GM21529 (cell line): Measurements from ENCODE around the gene GFOD2.

Source experiments
- ATAC-seq: cut with Tn5 transposase; IDR thresholded peaks from one replicate; pipeline ENCODE4 v1.9.1; 2021; ENCODE audit not compliant: unreplicated experiment

Gene GFOD2

DNA sequence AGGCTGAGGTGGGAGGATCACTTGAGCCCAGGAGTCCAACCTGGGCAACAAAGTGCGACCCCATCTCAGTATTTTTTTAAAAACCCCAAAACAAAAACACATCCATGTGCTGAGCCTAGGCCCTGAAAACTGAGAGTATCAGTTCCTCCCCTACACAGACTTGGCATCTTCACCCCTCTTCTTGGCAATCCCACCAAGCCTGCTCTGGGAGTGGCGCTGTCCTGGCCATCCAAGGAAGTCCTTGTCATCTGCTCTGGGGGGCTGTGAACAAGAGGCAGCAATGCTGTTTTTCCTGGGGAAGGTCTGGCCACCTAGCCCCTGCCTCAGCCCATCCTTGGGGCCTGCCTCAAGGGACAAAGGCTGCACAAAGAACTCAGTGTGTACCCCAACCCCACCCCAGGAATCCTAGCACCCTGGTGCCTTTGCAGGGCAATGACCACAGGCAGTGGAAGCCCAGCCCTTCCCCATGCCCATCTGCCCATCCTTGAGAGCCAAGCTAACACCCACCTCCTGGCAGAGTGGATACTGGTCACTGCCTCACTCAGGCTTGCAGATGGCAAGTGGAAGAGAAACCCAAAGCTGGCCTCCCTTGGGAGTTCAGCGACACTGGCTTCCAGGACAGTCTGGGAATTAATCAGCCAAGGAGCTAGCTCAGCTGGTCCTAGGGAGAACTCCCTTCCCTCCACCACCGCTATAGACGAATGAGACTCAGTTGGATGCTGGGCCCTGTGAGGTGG is 14.8 kb upstream of the GFOD2 start:
- ATAC-seq = no peak

DNA sequence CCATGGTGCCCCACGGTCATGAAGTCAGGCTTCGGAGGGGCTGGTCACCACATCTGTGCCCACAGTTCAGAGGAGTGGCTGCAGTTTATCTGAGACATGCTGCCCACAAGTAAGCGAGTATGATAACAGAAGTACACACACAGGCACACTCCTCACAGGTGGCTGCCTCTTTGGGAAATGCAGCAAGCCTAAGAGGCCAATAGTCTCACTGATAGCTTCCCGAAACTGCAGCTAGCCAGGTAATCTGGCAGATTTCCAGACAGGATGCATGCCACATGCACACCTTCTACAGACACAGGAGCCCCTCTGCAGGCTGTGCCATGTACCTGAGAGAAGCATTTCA is 12.6 kb upstream of the GFOD2 start:
- ATAC-seq = no peak

DNA sequence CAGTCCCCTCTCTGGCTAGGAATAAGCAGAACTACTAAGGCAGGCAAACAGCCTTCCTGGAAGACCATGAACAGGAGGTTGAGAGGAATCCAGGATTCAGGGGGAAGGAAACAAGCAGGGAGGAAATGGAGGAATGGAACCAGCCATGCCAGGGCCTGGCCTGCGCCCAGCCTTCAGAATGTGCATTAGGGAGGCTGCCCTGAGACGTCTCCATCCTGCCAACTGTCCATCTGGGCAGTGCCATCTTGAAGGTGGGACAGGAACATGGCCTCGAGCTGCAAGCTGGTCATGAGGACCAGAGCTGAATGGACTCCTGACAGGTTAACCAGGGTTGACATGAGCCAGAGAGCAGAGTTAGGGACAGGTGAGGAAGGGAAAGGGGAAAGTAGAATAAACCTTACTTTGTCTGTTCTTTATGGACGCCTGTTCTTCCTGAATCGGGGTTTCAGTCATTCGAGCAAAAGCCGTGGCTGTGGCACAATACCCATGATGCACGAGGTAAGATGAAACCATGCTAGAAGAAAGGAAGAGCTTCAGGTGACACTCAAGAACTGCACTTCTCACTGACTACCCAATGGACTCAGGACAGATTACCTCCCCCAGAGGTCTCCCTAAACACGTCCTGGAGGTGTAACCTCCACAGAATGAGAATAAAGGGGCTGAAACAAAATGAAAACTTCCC is 12.1 kb upstream of the GFOD2 start:
- ATAC-seq = no peak

DNA sequence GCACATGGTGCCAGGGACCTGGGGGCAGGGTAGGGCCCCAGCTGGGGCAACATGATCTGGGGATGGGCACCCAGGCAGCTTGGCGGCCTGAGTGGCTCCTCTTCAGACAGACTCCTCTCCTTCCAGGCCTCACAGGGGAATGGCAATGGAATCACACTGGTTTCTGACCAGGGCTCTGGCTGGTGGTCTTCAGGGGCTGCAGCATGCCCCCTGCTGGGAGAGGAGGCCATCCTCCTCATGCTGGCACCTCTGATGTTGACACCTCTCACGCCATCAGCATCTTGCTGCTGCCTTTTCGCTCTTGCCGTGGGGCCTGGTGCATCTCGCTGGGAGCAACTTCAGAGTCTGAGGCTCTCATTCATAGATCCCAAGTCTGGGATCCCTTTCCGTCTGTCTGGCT is 11.2 kb upstream of the GFOD2 start:
- ATAC-seq = no peak

DNA sequence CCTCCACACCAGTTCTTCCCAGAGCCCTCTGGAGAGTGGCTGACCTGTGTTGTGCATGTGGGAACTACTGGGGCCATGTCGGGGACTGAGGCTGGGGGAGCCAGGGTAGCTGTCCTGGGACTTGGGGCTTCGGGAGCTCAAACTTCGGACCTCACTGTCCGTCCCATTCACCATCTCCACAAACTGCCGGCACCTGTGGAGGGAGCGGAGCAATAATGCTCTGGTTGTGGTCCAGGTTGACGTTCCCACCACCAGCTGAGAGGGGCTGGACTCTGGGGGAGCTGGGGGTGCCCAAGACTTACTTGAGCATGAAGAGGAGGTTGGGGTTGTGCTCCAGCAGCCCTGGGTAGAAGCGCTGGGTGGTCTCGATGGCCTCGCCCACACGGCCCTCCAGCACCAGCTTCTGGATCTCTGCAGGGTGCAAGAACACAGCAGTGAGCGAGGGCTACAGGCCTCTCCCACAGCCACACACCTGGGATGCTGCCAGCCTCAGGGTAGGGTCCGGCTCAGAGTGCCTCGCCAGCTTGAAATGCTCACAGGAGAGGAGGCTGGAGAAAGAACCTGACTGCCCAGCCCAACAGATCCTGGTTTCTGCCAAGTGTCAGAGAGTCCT is 10.6 kb upstream of the GFOD2 start:
- ATAC-seq = no peak

DNA sequence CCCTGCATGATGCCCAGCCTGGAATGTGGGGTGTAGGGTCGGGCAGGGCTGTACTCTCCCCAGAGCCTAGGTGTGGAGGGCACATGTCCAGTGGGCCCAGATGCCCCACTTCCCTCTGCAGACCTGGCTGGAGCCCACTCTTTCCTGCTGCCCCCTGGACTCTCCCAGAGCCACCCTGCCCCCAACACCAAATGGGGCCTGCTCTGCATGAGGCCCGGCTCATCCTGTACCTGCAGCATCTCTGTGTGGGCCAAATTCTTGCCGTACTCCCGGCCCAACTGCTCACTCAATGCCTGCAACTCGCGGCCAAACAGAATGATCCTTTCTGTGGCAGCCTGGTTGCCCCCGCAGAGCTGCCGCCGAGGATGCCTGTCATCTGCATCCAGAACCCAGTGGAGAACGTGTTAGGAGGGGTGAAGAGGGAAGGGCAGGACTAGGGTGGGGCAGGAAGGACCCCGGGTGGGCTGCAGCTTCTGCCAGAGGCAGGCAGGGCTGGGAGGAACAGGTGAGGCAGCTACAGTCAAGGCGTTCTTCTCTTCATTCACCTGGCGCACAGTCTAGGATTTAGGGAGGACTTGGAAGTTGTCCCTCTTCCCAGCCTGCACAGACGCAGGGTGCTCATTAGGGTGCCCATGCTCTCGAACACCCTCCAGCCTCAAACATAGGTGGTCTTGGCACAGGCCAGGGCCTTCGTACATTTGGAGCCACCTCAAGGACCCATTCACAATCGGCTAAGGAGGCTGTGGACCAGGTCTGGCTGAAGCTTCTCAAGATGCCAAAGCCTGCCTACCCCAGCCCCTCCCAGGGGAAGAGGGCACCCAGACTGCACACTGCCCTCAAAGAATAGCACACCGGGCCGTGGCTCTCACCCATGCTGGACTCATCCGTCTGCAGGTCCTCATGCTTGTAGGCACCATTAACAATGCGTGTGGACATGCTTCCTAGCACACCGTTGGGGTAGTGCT is 8.7 kb upstream of the GFOD2 start:
- no peak for ATAC-seq

DNA sequence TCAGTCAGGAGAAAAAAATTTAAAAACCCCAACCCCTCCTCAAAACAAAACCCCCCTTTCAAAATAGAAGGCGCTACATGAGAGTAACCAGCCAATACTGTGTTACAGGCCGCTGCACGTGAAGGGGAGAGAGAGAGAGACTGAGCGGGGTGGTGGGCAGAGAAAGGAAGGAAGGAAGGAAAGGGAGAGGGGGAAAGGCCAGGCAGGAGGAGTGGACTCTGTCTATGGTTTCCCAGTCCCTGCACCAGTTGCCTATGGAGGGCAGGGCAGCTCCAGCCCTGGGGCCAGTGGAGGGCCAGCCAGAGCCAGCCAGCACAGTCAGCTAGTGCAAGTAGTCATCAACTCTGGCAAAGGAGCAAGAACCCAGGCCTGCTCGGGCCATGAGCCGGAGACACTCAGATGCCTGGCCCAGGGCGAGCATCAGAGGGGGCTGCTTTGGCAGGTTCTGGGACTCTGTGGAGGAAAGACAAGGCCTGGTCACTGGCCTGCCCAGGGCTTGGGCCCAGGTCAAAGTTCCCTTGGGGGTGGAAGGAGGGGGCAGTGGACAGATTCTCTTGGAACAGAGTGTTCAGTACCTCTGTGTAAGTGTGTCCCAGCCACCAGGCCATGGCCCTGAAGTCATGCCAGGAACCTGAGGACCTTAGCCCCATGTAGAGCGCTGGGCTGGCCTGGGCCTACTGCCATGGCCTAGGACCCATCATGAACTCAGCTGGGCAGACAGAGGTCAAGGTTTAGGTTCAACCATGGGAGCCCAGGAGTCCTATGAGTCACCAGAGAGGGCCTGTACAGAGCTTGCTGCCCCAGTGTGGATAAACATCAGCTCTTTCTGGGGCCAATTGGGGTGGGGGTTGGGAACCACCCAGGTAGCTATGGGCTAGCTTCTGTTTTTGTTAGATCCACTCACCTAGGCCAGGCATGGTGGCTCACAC is 7.3 kb upstream of the GFOD2 start:
- ATAC-seq = no peak

DNA sequence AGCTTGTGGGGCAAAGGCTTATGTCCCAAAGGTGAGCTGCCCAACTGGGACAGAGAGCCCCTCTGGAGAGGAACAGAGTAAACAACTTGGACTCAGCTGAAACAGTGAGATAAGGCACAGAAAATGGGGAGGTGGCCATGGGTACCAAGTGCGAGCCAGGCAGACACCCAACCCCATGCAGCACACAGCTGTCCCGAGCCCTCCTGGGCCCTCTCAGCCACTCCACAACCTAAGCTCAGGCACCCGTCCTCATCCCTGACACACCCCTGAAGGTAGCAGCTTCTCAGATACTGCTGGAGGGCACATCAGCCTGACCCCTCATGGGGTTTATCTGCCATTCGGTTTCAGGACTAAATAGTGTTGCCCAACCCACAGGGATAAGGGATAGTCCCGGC is 4.8 kb upstream of the GFOD2 start:
- no peak for ATAC-seq

DNA sequence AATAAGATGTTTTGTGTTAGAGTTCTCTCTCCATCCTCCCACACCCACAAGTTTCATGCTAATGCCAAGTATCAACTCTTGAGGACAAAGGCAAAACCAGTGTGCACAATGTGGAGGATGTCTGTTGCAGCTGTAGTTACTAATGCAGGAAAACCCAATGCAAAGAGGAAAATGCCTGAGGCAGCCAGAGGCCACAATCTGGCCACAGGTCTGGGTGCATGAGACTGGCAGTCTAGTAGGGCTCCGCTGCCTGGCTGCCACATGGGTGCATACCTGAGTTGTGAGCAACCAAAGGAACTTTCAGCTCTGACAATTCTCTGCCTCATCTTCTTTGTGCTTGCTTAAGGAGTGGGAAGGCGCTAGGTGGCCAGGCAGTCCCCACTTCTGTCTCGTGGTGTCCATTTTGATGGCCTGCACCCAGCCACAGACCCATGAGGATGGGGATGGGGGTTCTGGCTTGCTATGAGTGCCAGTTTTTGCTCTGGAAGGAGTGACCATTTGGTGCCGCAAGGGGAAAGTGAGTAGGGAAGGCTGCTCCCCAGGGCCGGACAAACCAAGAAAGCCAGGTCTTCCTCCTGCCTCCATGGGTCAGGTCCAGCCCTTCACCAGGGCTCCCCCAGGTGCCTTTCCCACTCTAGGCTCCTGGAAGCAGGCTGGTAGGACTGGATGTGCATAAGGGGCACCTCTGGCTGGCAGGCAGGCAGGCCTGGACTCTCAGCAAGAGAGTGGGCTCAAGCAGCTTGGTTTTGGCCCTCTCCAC is 4.2 kb upstream of the GFOD2 start:
- no peak for ATAC-seq

DNA sequence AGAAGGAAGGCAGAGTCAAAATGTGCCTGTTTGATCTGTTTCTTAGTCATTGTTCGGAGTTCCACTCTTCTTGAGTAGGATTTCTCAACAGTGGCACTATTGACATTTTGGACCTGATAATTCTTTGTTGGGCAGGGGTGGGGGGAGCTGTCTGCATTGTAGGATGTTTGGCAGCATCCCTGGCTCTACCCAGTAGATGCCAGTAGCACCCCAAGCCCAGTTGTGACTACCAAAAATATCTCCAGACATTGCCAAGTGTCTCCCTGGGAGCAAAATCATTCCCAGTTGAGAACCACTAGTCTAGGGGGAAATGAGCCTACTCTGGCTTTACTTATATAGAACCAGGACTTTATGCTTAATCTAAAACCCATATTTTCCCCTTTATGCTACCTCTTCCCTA is 1.1 kb upstream of the GFOD2 start:
- no peak for ATAC-seq

DNA sequence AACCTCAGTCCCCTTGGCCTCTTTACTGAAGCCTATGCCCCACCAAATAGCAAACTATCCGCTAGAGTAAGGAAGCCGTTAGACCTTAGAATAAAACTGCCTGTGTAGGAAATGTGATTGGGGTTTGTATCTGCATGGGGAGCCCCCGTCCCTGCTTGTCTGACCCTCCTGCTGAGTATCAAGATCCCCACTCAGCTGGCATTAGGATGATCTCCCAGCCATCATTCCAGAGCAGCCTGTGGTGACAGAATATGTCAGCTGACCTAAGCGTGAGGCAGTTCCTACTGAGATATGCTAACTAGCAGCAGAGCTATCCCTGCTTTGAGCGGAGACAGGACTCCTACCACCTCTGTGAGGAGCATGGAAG is 645 bp upstream of the GFOD2 start:
- peak; percentile 21 for ATAC-seq

DNA sequence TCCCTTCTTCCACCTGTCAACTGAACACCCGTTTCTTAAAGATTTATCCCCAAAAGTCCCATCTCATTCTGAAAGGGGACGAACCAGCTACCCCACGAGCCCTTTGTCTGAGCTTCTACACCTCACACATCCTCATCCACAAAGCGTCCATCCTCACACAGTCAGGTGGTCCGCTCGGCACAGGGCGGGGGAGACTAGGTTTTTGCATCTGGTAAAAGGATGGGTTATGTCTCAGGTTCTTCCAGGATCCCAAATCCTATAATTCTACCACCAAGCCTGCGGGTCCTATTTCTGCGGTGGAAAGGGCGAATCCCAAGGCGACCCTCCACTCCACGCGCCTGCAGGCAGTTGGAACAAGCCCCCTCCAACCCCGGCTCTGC is 458 bp downstream of the GFOD2 start:
- no peak for ATAC-seq

DNA sequence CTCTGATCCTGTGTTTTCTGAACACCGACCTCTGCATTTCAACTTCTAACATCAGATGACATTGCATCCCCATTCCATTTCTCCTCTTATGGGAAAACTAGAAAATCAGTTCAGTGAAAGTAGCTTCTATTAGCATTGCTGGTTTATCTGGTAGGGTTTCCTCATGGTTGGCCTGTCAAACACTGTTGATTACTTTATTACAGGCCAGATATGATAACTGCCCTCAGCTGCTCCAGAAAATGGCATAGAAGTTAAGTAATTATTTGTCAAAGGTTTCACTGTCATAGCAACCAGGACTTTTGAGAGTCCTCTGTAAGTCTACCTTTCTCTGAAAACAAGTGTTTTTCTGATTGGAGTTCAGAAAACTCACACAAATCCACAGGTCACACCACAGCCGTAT is 3.0 kb downstream of the GFOD2 start:
- ATAC-seq = no peak

DNA sequence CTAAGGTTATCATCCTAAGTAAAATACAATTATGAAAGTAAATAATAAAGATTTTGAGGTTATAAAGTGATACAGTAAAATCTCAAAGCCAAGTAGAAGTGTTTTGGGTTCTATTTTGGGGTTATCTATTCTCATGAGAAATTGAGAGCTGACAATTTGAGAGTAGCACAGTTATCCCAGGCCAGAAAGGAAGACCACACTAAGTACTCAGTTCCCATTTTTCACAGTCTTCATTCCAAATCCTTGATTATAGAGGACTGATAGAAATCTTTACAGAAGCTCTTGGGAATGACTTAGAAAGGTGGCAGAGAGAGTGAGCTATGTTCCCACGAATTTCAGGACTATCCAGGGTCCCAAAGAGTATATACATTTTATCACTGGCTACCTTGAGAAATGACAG is 4.6 kb downstream of the GFOD2 start:
- ATAC-seq = no peak

DNA sequence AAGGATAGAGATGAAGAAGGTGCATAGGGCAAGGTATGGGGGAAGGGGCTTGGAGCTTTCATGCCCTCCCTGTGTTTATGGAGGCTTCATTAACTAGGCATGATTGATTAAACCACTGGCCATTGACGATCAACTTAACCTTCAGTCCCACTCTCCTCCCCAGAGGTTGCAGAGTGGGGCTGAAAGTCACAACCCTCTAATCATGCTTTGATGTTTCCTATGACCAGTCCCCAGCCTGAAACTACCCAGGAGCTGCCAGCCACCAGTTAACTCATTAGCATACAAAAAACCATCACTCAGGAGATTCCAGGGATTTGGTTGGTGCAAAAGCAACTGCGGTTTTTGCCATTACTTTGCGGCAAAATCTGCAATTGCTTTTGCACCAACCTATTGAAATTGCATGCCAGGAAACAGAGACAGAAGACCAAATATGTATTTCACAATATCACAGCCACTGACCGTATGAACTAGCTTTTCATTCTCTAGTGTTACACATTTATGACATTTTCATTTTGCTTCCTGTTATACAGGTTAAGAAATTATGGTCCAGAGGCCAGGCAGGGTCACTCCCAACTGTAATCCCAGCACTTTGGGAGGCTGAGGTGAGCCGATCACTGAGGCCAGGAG is 5.4 kb downstream of the GFOD2 start:
- ATAC-seq = no peak

DNA sequence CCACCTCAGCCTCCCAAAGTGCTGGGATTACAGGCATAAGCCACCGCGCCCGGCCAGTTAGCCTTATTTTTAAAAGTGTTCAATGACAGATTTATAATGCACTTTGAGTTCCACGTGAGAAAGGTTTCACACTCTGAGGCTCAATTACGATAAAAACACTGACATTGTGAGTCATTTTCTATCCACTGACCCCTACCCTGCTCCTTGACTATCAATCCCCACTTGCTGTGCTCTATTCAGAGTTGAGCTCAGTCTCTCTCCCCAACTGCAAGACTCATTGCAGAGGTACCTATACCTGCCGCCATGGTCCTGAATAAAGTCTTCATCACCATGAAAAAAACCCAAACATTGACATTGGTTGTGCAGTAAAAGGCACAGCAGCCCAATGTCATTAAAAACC is 8.5 kb downstream of the GFOD2 start:
- no peak for ATAC-seq

DNA sequence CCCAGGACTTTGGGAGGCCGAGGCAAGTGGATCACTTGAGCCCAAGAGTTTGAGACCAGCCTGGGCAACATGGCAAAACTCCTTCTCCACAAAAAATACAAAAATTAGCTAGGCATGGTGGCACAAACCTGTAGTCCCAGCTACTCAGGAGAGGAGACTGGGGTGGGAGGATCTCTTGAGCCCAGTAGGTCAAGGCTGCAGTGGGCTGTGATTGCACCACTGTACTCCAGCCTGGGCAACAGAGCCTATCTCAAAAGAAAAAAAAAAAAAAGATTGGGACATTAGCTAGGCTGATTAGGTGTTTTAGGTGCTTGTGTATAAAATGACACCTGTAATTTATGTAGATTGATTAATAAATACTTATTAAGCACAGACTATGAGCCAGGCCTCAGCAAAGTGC is 10.1 kb downstream of the GFOD2 start:
- ATAC-seq = no peak

DNA sequence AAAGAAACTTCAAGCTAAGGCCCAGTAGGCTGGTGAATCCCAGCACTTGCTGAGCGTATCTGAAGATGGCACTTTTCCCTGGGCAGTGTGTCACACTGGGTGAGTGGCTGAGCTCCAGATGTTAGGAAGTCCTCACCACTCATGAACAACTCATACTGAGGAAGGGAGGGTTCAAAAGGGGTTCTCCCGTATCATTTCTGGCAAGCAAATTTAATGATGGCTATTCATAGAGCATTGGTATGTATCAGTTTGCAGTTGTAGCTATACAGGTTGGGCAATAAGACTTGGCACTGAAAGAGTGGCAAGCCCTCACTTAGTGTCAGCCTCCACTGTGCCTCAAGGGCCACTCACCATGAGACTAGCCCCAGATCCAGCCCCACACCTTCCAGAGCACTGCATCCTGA is 10.7 kb downstream of the GFOD2 start:
- ATAC-seq = no peak

DNA sequence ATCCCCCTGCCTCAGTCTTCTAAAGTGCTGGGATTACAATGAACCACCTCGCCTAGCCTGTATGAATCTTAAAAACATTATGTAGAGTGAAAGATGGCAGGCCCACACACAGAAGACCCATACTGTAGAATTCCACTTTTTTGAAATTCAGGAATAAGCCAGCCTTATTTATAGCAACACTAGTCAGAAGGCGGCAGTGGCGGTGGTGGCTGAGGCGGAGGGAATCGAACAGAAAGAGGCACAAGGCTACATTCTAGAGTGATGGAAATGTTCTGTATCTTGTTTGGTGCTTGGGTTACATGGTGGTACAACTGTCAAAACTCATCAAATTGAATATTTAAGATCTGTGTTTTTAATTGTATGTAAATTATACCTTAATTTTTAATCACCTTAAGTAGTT is 11.3 kb downstream of the GFOD2 start:
- no peak for ATAC-seq
